Smooth muscle cell (in vitro differentiated cells): Measurements from ENCODE around the gene ZNF615. TPM values are rescaled to one million over a fixed set of nuclear protein-coding genes. Genes with fewer than 3 reads are reported as not detected.
"Not testable (repeated sequence)": the region's sequence is repeated elsewhere in the genome, so short reads cannot be mapped to it uniquely, and the experiment has no call there.

ENCODE experiments used
- DNase-seq: peaks from one replicate; lab custom pipeline; 2025; ENCODE audit not compliant: unreplicated experiment; lab: John Stamatoyannopoulos, UW
- H2AFZ ChIP-seq: fragments of 200-600 bp; sonication (generic); 2 replicates; pipeline ENCODE4 v1.6.0; 2016; ENCODE audit warnings: antibody characterized with exemption, low read depth, mild to moderate bottlenecking
- H3F3A ChIP-seq: fragments of 200-600 bp; sonication (generic); 2 replicates; pipeline ENCODE4 v1.6.0; 2017; ENCODE audit warnings: antibody characterized with exemption, low read depth
- H3K27ac ChIP-seq: fragments of 200-600 bp; sonication (generic); 2 replicates; pipeline ENCODE4 v1.5.1; 2016; ENCODE audit warnings: low read depth, mild to moderate bottlenecking
- H3K27me3 ChIP-seq: fragments of 200-600 bp; sonication (generic); 2 replicates; pipeline ENCODE4 v1.6.1; 2016; ENCODE audit warnings: low read depth, mild to moderate bottlenecking
- H3K36me3 ChIP-seq: fragments of 200-600 bp; sonication (generic); 2 replicates; pipeline ENCODE4 v1.5.1; 2016; ENCODE audit warnings: low read depth
- H3K4me1 ChIP-seq: fragments of 200-600 bp; sonication (generic); 2 replicates; pipeline ENCODE4 v1.5.1; 2016; ENCODE audit warnings: low read depth
- H3K4me2 ChIP-seq: fragments of 200-600 bp; sonication (generic); 2 replicates; pipeline ENCODE4 v1.6.0; 2016; ENCODE audit warnings: mild to moderate bottlenecking
- H3K4me3 ChIP-seq: fragments of 200-600 bp; sonication (generic); 2 replicates; pipeline ENCODE4 v1.5.1; 2016; ENCODE audit warnings: mild to moderate bottlenecking
- H3K79me2 ChIP-seq: fragments of 200-600 bp; sonication (generic); 2 replicates; pipeline ENCODE4 v1.6.0; 2016; ENCODE audit warnings: low read depth, mild to moderate bottlenecking
- H3K9ac ChIP-seq: fragments of 200-600 bp; sonication (generic); 2 replicates; pipeline ENCODE4 v1.6.0; 2016; ENCODE audit warnings: low read depth
- H3K9me3 ChIP-seq: fragments of 200-600 bp; sonication (generic); replicated peaks from 2 replicates; pipeline ENCODE4 v1.5.1; 2016; ENCODE audit warnings: low read depth
- H4K20me1 ChIP-seq: fragments of 200-600 bp; sonication (generic); 2 replicates; pipeline ENCODE4 v1.6.0; 2016; ENCODE audit warnings: low read depth
- WGBS: methylation state at CpG from one replicate; pipeline ENCODE4 v1.1.7; 2016; ENCODE audit warnings: low lambda C conversion rate; 5-methylcytosine and 5-hydroxymethylcytosine counted together
- polyA plus RNA-seq: library from polyadenylated mRNA; unstranded; fragments of >200 nt; fragmentation: Nextera tagmentation; extraction: Ambion mirVana; gene quantifications from 2 replicates; pipeline ENCODE4 v1.2.1, GENCODE V29; 2016
- total RNA-seq: library from RNA; depleted of rRNA; stranded (reverse); fragments of >200 nt; gene quantifications from 2 replicates; pipeline ENCODE4 v1.2.3, GENCODE V29; 2014
- TF ChIP-seq, protein P1 (sequence below): fragments of 200-600 bp; sonication (generic); IDR thresholded peaks from 2 replicates; pipeline ENCODE4 v1.5.1; 2017; ENCODE audit warnings: borderline replicate concordance, mild to moderate bottlenecking, antibody characterized with exemption; ENCODE audit not compliant: insufficient read depth, poor library complexity, severe bottlenecking

ZNF615 gene
- total RNA-seq: 13.2 and 23.6 TPM in 2 replicates
- polyA plus RNA-seq: 3.5 and 4.5 TPM in 2 replicates

DNA sequence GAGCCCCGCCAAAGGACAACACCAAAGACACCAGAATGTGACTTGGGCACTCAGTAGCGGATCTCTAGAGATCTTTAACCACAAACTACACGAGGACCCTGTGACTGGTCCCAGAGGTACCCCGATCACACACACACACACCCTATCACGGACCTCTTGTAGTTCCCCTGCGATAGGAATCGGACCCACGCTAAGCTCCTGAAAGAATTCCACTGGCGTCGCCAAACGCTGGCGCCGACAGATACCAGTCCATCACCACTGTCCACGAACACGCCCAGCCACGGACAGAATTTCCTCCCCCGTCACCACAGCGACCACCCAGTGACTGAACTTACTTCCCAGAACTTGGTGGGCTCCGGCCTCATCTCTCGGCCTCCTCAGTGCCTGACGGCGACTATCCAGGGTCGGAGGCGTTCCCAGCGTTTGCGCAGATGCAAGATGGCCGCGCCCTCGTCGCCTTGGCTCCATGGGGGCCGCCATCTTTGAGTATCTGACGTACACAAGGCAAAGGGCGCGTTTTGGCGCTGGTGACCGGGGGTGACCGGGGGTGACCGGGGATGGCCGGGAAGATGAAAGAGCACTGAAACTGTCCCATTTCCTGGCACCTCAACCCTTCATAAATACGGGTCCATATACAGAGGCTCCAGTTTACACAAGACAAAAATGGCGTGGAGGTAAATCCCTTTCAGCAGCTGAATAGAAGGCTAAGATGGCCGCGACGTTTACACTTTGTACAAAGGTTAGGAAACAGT lies at the start of gene ZNF615:
Gene ZNF615 (minus strand): TSS at position 406 of the 752 bp plus-strand sequence. CDS start 4,500 bp downstream, outside the sequence.
- peak; percentile 48 for DNase-seq
- H3K9ac ChIP-seq: peak within 1 kb of the TSS; percentile 72
- H3F3A ChIP-seq: no peaks in the 10 kb centered on the region
- no peaks in the 10 kb centered on the region for H3K4me1 ChIP-seq
- peaks cover 35% of the 10 kb centered on the region for H3K79me2 ChIP-seq
- H3K27me3 ChIP-seq: no peaks in the 10 kb centered on the region
- TF ChIP-seq, protein P1, sequence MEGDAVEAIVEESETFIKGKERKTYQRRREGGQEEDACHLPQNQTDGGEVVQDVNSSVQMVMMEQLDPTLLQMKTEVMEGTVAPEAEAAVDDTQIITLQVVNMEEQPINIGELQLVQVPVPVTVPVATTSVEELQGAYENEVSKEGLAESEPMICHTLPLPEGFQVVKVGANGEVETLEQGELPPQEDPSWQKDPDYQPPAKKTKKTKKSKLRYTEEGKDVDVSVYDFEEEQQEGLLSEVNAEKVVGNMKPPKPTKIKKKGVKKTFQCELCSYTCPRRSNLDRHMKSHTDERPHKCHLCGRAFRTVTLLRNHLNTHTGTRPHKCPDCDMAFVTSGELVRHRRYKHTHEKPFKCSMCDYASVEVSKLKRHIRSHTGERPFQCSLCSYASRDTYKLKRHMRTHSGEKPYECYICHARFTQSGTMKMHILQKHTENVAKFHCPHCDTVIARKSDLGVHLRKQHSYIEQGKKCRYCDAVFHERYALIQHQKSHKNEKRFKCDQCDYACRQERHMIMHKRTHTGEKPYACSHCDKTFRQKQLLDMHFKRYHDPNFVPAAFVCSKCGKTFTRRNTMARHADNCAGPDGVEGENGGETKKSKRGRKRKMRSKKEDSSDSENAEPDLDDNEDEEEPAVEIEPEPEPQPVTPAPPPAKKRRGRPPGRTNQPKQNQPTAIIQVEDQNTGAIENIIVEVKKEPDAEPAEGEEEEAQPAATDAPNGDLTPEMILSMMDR: no peak
- peak within 1 kb of the TSS; percentile 91 for H3K4me2 ChIP-seq
- H3K4me3 ChIP-seq: peak within 1 kb of the TSS; percentile 93
- no peaks in the 10 kb centered on the region for H4K20me1 ChIP-seq
- H3K27ac ChIP-seq: peak within 1 kb of the TSS; percentile 56
- H3K9me3 ChIP-seq: peaks cover 8% of the 10 kb centered on the region
- H3K36me3 ChIP-seq: peaks cover 15% of the 10 kb centered on the region
- 2% methylated on average over 44 of the region's 44 CpGs for WGBS
- peak within 1 kb of the TSS; percentile 100 for H2AFZ ChIP-seq

DNA sequence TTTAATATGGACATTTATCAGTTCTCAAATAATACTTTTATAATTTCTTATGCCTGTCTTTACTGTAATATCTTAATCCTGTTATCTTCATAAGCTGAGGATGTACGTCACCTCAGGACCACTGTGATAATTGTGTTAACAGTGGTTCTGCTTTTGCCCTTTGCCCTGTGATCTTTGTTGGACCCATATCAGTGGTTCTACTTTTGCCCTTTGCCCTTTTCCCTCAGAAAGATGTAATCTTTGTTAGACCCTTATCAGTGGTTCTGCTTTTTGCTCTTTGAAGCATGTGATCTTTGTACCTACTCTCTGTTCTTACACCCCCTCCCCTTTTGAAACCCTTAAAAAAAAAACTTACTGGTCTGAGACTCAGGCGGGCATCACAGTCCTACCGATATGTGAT lies 48.5 kb upstream of the ZNF615 start:
- DNase-seq, H3K27ac ChIP-seq, H3K36me3 ChIP-seq, H4K20me1 ChIP-seq, H3K9ac ChIP-seq, H2AFZ ChIP-seq, H3K4me2 ChIP-seq, H3K27me3 ChIP-seq, H3K79me2 ChIP-seq, H3K4me3 ChIP-seq, H3K4me1 ChIP-seq, H3F3A ChIP-seq: not testable (repeated sequence)
- peaks cover 19% of the 10 kb centered on the region for H3K9me3 ChIP-seq
- 96% methylated on average over 3 of the region's 3 CpGs for WGBS

DNA sequence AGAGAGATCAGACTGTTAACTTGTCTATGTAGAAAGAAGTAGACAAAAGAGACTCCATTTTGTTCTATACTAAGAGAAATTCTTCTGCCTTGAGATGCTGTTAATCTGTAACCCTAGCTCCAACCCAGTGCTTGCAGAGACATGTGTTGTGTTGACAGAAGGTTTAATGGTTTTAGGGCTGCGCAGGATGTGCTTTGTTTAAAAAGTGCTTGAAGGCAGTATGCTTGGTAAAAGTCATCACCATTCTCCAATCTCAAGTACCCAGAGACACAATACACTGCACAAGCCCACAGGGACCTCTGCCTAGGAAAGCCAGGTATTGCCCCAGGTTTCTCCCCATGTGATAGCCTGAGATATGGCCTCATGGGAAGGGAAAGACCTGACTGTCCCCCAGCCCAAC lies 43.7 kb upstream of the ZNF615 start:
- H3K4me3 ChIP-seq, H3F3A ChIP-seq, H3K36me3 ChIP-seq, H4K20me1 ChIP-seq, H3K9me3 ChIP-seq, H3K27ac ChIP-seq, H3K27me3 ChIP-seq, H2AFZ ChIP-seq, H3K9ac ChIP-seq, DNase-seq, H3K4me2 ChIP-seq, H3K4me1 ChIP-seq: not testable (repeated sequence)
- H3K79me2 ChIP-seq: peaks cover 18% of the 10 kb centered on the region
- 43% methylated on average over 1 of the region's 1 CpG for WGBS

DNA sequence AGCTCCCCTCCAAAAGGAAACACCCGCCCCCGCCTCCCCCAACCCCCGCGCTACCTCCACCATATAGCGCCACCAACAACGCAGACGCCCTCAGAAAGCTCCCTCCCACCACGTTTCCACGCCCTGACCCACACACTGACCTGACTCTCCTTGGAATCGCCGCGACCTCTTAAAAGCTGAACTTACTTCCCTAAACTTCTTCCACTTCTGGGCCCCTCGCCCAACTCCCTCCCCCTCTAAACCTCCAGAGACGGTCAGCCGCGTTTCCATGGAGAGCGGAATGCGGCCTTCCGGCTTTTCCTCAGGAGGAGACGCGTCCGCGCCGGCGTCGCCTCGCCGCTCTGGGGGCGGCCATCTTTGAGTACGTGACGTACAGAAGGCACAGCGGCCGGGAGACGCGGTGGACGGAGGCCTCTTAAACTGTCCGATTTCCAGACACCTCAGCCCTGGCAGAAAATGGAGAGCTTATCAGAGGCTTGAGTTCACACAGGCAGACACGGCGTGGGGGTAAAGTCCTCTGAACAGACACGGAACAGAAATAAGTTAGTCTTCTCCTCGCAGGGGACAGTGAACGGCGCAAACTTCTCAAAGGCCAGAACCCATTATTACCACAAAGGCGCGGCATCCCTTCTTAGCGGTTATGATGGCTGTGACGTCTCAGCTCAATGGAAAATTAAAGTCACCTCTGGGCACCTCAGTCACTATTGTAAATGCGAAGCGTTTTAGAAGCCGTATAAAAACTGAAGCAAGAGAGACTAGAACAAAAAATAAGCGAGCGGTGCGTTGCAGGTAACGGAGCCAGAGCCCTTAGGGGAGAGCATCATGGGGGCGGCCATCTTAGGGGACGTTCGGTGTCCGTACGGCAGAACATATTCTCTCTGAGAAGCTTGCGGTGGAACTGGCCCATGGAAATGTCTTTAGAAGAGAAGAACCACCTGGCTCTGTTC lies 40.8 kb upstream of the ZNF615 start, which contains the start of gene ZNF432:
Gene ZNF432 (minus strand): TSS at position 284 of the 947 bp plus-strand sequence. CDS start 1,970 bp downstream, outside the sequence.
- peaks cover 18% of the 10 kb centered on the region for H3K79me2 ChIP-seq
- H4K20me1 ChIP-seq: no peaks in the 10 kb centered on the region
- no peaks in the 10 kb centered on the region for H3F3A ChIP-seq
- peak within 1 kb of the TSS; percentile 95 for H3K9ac ChIP-seq
- no peaks in the 10 kb centered on the region for H3K27me3 ChIP-seq
- H3K4me3 ChIP-seq: peak within 1 kb of the TSS; percentile 84
- peak within 1 kb of the TSS; percentile 98 for H3K27ac ChIP-seq
- WGBS: under 1% methylated on average over 52 of the region's 60 CpGs
- H3K9me3 ChIP-seq: peaks cover 4% of the 10 kb centered on the region
- H3K4me2 ChIP-seq: peak within 1 kb of the TSS; percentile 90
- no peaks in the 10 kb centered on the region for H3K4me1 ChIP-seq
- peaks cover 23% of the 10 kb centered on the region for H3K36me3 ChIP-seq
- DNase-seq: peak; percentile 62
- peak within 1 kb of the TSS; percentile 94 for H2AFZ ChIP-seq
- TF ChIP-seq, protein P1: no peak
